ENCODE data around the gene SLAMF1.

The SLAMF1 gene

GRCh38 chr1:160576390-160576789, 70.5 kb downstream of the SLAMF1 start:
- TF ChIP-seq EZH2phosphoT487 (IDR thresholded peaks at IDR 0.05; ENCODE audit: low read length): no peak
- no peak for TF ChIP-seq CTCF (IDR thresholded peaks at IDR 0.05; ENCODE audit: low read length)
- TF ChIP-seq EZH2 (optimal IDR thresholded peaks at IDR 0.05; ENCODE audit: low read depth, low read length): no peak
- no peak overlapping the region for H2AFZ ChIP-seq (ENCODE audit: low read length)
- no peak overlapping the region for H3K4me2 ChIP-seq (ENCODE audit: low read depth, low read length)
- DNase-seq: no peak
- H3K79me2 ChIP-seq (ENCODE audit: low read length): no peaks in the 10 kb centered on the region
- no peaks in the 10 kb centered on the region for H3K36me3 ChIP-seq (replicated peaks; ENCODE audit: insufficient read depth, low read length)
- H3K4me3 ChIP-seq (ENCODE audit: low read length): no peak overlapping the region
- no peaks in the 10 kb centered on the region for H3K9me2 ChIP-seq (replicated peaks; ENCODE audit: insufficient read depth, low read length)
- H3K9me3 ChIP-seq (replicated peaks; ENCODE audit: insufficient read depth, low read length): no peaks in the 10 kb centered on the region
- H3K27me3 ChIP-seq (replicated peaks; ENCODE audit: insufficient read depth, low read length): no peaks in the 10 kb centered on the region
- H4K20me1 ChIP-seq (ENCODE audit: insufficient read depth, low read length): no peaks in the 10 kb centered on the region
- no peak overlapping the region for H3K27ac ChIP-seq (ENCODE audit: low read length)
- H3K4me1 ChIP-seq (ENCODE audit: low read length): no peaks in the 10 kb centered on the region
- no peaks in the 10 kb centered on the region for H3F3A ChIP-seq (ENCODE audit: insufficient read depth, low read length)
- H3K9ac ChIP-seq (ENCODE audit: low read length): no peak overlapping the region

GRCh38 chr1:160575112-160575664, 71.7 kb downstream of the SLAMF1 start:
- DNase-seq: no peak
- H3K9ac ChIP-seq (ENCODE audit: low read length): no peak overlapping the region
- H3K36me3 ChIP-seq (replicated peaks; ENCODE audit: insufficient read depth, low read length): no peaks in the 10 kb centered on the region
- TF ChIP-seq EZH2 (optimal IDR thresholded peaks at IDR 0.05; ENCODE audit: low read depth, low read length): no peak
- TF ChIP-seq CTCF (IDR thresholded peaks at IDR 0.05; ENCODE audit: low read length): no peak
- TF ChIP-seq EZH2phosphoT487 (IDR thresholded peaks at IDR 0.05; ENCODE audit: low read length): no peak
- H3K79me2 ChIP-seq (ENCODE audit: low read length): no peaks in the 10 kb centered on the region
- H3K4me3 ChIP-seq (ENCODE audit: low read length): no peak overlapping the region
- H4K20me1 ChIP-seq (ENCODE audit: insufficient read depth, low read length): no peaks in the 10 kb centered on the region
- H3K9me3 ChIP-seq (replicated peaks; ENCODE audit: insufficient read depth, low read length): no peaks in the 10 kb centered on the region
- H2AFZ ChIP-seq (ENCODE audit: low read length): no peak overlapping the region
- no peaks in the 10 kb centered on the region for H3K27me3 ChIP-seq (replicated peaks; ENCODE audit: insufficient read depth, low read length)
- no peaks in the 10 kb centered on the region for H3F3A ChIP-seq (ENCODE audit: insufficient read depth, low read length)
- H3K9me2 ChIP-seq (replicated peaks; ENCODE audit: insufficient read depth, low read length): no peaks in the 10 kb centered on the region
- no peaks in the 10 kb centered on the region for H3K4me1 ChIP-seq (ENCODE audit: low read length)
- H3K4me2 ChIP-seq (ENCODE audit: low read depth, low read length): no peak overlapping the region
- no peak overlapping the region for H3K27ac ChIP-seq (ENCODE audit: low read length)

- H3K27me3 ChIP-seq (replicated peaks; ENCODE audit: insufficient read depth, low read length): no peaks in the 10 kb centered on the region
- H3K4me1 ChIP-seq (ENCODE audit: low read length): no peaks in the 10 kb centered on the region
- H3K36me3 ChIP-seq (replicated peaks; ENCODE audit: insufficient read depth, low read length): no peaks in the 10 kb centered on the region
- H3K9me3 ChIP-seq (replicated peaks; ENCODE audit: insufficient read depth, low read length): no peaks in the 10 kb centered on the region
- no peak overlapping the region for H3K4me2 ChIP-seq (ENCODE audit: low read depth, low read length)
- no peaks in the 10 kb centered on the region for H3K79me2 ChIP-seq (ENCODE audit: low read length)
- TF ChIP-seq EZH2 (optimal IDR thresholded peaks at IDR 0.05; ENCODE audit: low read depth, low read length) (no peak), CTCF (IDR thresholded peaks at IDR 0.05; ENCODE audit: low read length) (no peak), EZH2phosphoT487 (IDR thresholded peaks at IDR 0.05; ENCODE audit: low read length) (no peak)
- no peak for DNase-seq
- H3K4me3 ChIP-seq (ENCODE audit: low read length): no peak overlapping the region
- no peak overlapping the region for H3K9ac ChIP-seq (ENCODE audit: low read length)
- H4K20me1 ChIP-seq (ENCODE audit: insufficient read depth, low read length): no peaks in the 10 kb centered on the region
- no peak overlapping the region for H3K27ac ChIP-seq (ENCODE audit: low read length)
- no peak overlapping the region for H2AFZ ChIP-seq (ENCODE audit: low read length)
- no peaks in the 10 kb centered on the region for H3K9me2 ChIP-seq (replicated peaks; ENCODE audit: insufficient read depth, low read length)
- H3F3A ChIP-seq (ENCODE audit: insufficient read depth, low read length): no peaks in the 10 kb centered on the region
Measured at GRCh38 chr1:160570840-160571239, 76.0 kb downstream of the SLAMF1 start.

Measured in MM.1S (cell line).